Small intestine (tissue), 7 donors: ENCODE data around the gene HEMK1. TPM values are rescaled to one million over a fixed set of nuclear protein-coding genes. Genes with fewer than 3 reads are reported as not detected.

Experiments used
- DNase-seq, 2 donors: peaks; one replicate each; pipeline versions ENCODE4 v3.0.0 to v3.0.0-alpha.2; 2013
- FAIRE-seq: peaks from 2 replicates; lab custom pipeline; 2012; peaks lifted over from hg19 to GRCh38; lab: Jason Lieb, UNC
- H3K27ac ChIP-seq, 3 donors: one replicate each; pipeline ENCODE4 v1.5.1; 2013; ENCODE audit warnings: low read length in 2 of 3, mild to moderate bottlenecking in 2 of 3, control low read depth in 1 of 3, inconsistent platforms in 1 of 3, low read depth in 1 of 3, moderate library complexity in 1 of 3
- H3K27me3 ChIP-seq, 3 donors: one replicate each; pipeline ENCODE4 v1.6.1; 2013; ENCODE audit warnings: low read length in 3 of 3, inconsistent platforms in 1 of 3; ENCODE audit not compliant: control insufficient read depth in 3 of 3, insufficient read depth in 3 of 3
- H3K36me3 ChIP-seq, 3 donors: one replicate each; pipeline ENCODE4 v1.6.1; 2013; ENCODE audit warnings: low read length in 3 of 3, inconsistent platforms in 1 of 3, low read depth in 1 of 3, mild to moderate bottlenecking in 1 of 3, moderate library complexity in 1 of 3; ENCODE audit not compliant: control insufficient read depth in 3 of 3, insufficient read depth in 2 of 3
- H3K4me1 ChIP-seq, 3 donors: one replicate each; pipeline ENCODE4 v1.6.1; 2013; ENCODE audit warnings: low read length in 2 of 3, inconsistent platforms in 1 of 3, low read depth in 1 of 3, mild to moderate bottlenecking in 1 of 3, moderate library complexity in 1 of 3; ENCODE audit not compliant: control insufficient read depth in 3 of 3, insufficient read depth in 2 of 3
- H3K4me3 ChIP-seq, 3 donors: one replicate each; pipeline ENCODE4 v1.5.1; 2013; ENCODE audit warnings: low read length in 3 of 3, control low read depth in 1 of 3, inconsistent platforms in 1 of 3, low read depth in 1 of 3, mild to moderate bottlenecking in 1 of 3, moderate library complexity in 1 of 3
- H3K9me3 ChIP-seq, 2 donors: one replicate each; pipeline ENCODE4 v1.6.1; 2013; ENCODE audit warnings: low read depth in 1 of 2, low read length in 1 of 2; ENCODE audit not compliant: control insufficient read depth in 2 of 2, insufficient read depth in 1 of 2
- WGBS, 3 donors: extraction: QIAGEN DNeasy Blood & Tissue Kit; methylation state at CpG; one replicate each; pipeline ENCODE4 v1.1.7; 2013; 5-methylcytosine and 5-hydroxymethylcytosine counted together
- polyA plus RNA-seq, 4 donors: library from polyadenylated mRNA; stranded (reverse) in 3 of 4; unstranded in 1 of 4; fragments of 200-250 nt in 3 of 4; fragments of 120-200 nt in 1 of 4; gene quantifications; one replicate each; pipeline versions ENCODE4 v1.2.1 to v1.2.3, GENCODE V29; 2013
- donor health status: healthy with polysubstance abuse.
- donor health status: control.
- donor health status: control.
- donor health status: Bipolar disorder and iron deficiency.
- donor health status: healthy.

HEMK1 gene
- polyA plus RNA-seq, 4 donors: 13.9 to 30.1 (median 16.0) TPM

GRCh38 chr3:50584391-50584790 lies 15.1 kb downstream of the HEMK1 start:
- DNase-seq: no peak
- FAIRE-seq: no peak
- peaks cover 0 to 58% (median 0%) of the 10 kb centered on the region in 3 donors for H3K36me3 ChIP-seq
- no peaks in the 10 kb centered on the region for H3K9me3 ChIP-seq
- peaks cover 0 to 19% (median 0%) of the 10 kb centered on the region in 3 donors for H3K4me1 ChIP-seq
- H3K4me3 ChIP-seq: no peak overlapping the region
- peak overlapping the region in 2 of 3 donors; percentile 12 to 45 for H3K27ac ChIP-seq
- H3K27me3 ChIP-seq: no peaks in the 10 kb centered on the region
- WGBS, 3 donors: 72 to 87% (median 83%) methylated on average over 2 of the region's 2 CpGs

DNA sequence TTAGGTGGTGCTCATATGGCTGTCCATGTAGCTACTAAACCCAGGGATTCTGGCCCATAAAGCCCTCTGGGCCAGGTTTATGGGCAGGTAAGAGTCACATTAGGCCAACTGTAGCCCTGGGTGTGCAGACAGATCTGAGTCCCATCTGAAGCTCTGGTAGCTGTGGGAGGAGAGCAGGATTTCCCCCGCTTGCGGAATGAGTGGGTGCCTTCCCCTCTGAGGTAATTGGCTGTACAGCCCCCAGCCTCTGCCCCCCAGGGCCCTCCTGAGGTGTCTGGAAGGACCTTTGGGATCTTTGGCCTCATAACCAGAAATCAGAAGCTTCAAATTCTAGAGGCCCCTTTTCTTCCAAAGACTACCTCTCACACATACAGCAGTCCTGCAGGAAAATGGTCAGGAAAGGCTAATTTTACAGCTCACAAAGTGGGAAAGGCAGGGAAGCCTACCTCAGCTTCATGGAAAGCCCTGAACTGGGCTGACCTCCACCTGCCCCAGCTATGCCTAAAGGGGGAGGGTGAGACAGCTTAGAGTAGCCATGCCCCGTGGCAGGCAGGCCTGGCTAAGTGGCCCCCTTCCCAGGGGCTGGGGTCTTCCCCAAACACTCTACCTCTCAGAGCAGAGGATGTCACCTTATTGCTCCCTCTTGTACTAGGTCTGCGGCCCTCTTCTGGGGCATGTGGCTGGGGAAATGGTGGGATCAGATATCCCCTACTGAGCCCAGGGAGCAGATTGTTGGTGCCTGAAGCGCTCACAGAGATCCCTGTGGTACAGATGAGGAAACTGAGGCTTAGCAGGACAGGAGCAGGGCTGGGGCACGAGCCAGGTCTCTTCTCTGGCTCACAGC lies 16.8 kb downstream of the HEMK1 start:
- peaks cover 0 to 41% (median 0%) of the 10 kb centered on the region in 3 donors for H3K36me3 ChIP-seq
- DNase-seq (no peak), FAIRE-seq (no peak)
- no peak overlapping the region for H3K4me3 ChIP-seq
- 81 to 93% (median 88%) methylated on average over 6 of the region's 6 CpGs for WGBS, 3 donors
- H3K4me1 ChIP-seq: peaks cover 0 to 21% (median 3%) of the 10 kb centered on the region in 3 donors
- H3K27ac ChIP-seq: no peak overlapping the region
- H3K27me3 ChIP-seq: no peaks in the 10 kb centered on the region
- no peaks in the 10 kb centered on the region for H3K9me3 ChIP-seq

DNA sequence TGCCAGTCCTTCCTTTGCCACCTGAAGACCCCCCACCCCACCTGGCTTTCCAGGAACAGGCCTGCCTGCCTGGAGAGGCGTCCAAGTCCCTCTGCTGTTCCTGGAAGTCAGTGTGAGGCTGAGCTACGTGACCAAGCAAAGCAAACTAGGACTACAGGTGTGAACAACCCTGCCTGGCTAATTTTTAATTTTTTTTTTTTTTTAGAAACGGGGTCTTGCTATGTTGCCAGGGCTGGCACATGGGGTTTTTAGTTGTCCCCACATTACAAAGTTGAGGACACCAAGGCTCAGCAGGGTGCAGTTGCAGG lies 17.4 kb downstream of the HEMK1 start:
- FAIRE-seq (no peak), DNase-seq (no peak)
- 53 to 71% (median 66%) methylated on average over 3 of the region's 3 CpGs for WGBS, 3 donors
- no peak overlapping the region for H3K4me3 ChIP-seq
- H3K36me3 ChIP-seq: peaks cover 0 to 35% (median 0%) of the 10 kb centered on the region in 3 donors
- no peak overlapping the region for H3K27ac ChIP-seq
- no peaks in the 10 kb centered on the region for H3K9me3 ChIP-seq
- peaks cover 0 to 21% (median 3%) of the 10 kb centered on the region in 3 donors for H3K4me1 ChIP-seq
- H3K27me3 ChIP-seq: no peaks in the 10 kb centered on the region

DNA sequence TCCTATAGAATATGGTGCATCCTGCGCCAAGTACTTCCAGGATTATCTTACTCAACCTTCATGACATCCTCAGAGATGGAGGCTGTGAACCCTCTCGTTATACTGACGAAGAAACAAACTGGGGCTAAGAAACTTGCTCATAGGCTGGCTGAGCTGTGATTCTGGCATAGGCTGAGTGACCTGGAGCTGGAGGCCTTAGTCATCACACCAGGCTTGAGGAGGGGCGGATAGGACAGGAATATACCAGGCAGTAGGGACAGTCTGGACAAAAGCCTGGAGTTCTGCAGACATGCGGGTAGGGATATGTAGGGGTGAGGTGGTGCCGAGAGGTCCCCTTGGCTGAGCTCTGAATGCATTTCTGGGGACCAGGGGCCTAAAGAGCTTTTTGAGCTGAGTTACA lies 18.1 kb downstream of the HEMK1 start:
- FAIRE-seq (no peak), DNase-seq (no peak)
- Histone ChIP-seq H3K4me1 (peaks cover 0 to 21% (median 3%) of the 10 kb centered on the region in 3 donors), H3K36me3 (peaks cover 0 to 28% (median 0%) of the 10 kb centered on the region in 3 donors), H3K27me3 (no peaks in the 10 kb centered on the region), H3K9me3 (no peaks in the 10 kb centered on the region), H3K27ac (no peak overlapping the region), H3K4me3 (no peak overlapping the region)
- 91 to 96% (median 93%) methylated on average over 6 of the region's 6 CpGs for WGBS, 3 donors

DNA sequence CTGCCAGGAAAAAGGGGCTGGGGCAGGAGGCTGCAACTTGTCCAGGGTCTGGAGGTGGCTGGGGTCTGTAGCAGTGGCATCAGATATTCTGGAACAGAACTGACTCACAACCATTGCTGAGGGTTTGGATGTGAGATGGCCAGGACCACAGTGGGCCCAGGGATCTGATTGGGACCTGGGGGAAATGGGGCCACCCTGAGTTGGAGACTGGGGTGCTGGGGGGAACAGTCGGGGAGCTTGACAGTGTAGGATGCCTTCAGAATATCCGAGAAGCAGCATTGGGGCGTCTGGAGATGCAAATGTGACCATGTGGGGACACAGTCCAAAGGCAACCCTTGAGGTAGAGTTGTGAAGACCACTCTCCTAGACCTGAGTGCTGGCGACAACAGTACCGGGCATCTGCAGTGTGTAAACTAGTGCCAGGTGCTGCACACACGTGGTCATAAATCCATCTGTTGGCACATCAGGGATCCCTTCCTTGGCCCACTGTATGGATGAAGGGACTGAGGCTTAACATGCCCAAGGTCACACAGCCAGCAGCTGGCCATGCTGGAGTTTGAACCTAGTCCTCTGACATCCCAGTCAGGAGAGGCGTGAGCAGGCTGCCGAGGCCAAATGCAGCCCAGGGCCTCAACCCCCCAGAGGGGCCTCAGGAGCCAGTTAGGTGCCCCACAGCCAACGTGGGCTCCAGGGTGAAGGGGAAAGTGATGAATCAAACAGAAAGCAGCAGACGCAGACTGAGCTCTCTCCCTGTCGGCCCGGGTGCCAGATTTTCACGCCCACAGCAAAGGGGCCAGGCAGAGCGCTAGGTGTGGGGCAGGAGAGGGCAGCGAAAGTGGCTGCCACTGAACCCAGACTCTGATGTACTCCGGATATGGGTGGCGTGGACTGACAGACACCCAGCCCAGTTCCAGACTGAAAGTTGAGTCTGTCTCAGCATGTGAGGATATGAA lies 18.8 kb downstream of the HEMK1 start:
- FAIRE-seq: no peak
- WGBS, 3 donors: 31 to 52% (median 43%) methylated on average over 17 of the region's 17 CpGs
- Histone ChIP-seq H3K36me3 (peaks cover 0 to 23% (median 0%) of the 10 kb centered on the region in 3 donors), H3K4me1 (peaks cover 0 to 28% (median 3%) of the 10 kb centered on the region in 3 donors), H3K9me3 (no peaks in the 10 kb centered on the region), H3K4me3 (no peak overlapping the region), H3K27ac (no peak overlapping the region), H3K27me3 (no peaks in the 10 kb centered on the region)
- peak in 1 of 2 donors; percentile 59 for DNase-seq

- no peak for DNase-seq
- WGBS, 3 donors: 76 to 85% (median 84%) methylated on average over 4 of the region's 4 CpGs
- no peak for FAIRE-seq
- Histone ChIP-seq H3K4me3 (no peak overlapping the region), H3K4me1 (peaks cover 0 to 32% (median 3%) of the 10 kb centered on the region in 3 donors), H3K27ac (no peak overlapping the region), H3K9me3 (no peaks in the 10 kb centered on the region), H3K27me3 (no peaks in the 10 kb centered on the region), H3K36me3 (peaks cover 0 to 15% (median 0%) of the 10 kb centered on the region in 3 donors)
Measured at GRCh38 chr3:50588759-50589433, 19.6 kb downstream of the HEMK1 start.

GRCh38 chr3:50591196-50591741 lies 21.9 kb downstream of the HEMK1 start:
- DNase-seq (no peak), FAIRE-seq (no peak)
- no peaks in the 10 kb centered on the region for H3K27me3 ChIP-seq
- H3K4me3 ChIP-seq: no peak overlapping the region
- no peaks in the 10 kb centered on the region for H3K36me3 ChIP-seq
- peak overlapping the region in 2 of 3 donors; percentile 9 to 15 for H3K27ac ChIP-seq
- peaks cover 0 to 34% (median 3%) of the 10 kb centered on the region in 3 donors for H3K4me1 ChIP-seq
- no peaks in the 10 kb centered on the region for H3K9me3 ChIP-seq
- 49 to 57% (median 55%) methylated on average over 8 to 9 of the region's 9 CpGs for WGBS, 3 donors
